Measurements from ENCODE around the gene CPED1. TPM values are rescaled to one million over a fixed set of nuclear protein-coding genes. Genes with fewer than 3 reads are reported as not detected.

CPED1 gene
- total RNA-seq, 1 donor from 2014 or later: 0.26 TPM

DNA sequence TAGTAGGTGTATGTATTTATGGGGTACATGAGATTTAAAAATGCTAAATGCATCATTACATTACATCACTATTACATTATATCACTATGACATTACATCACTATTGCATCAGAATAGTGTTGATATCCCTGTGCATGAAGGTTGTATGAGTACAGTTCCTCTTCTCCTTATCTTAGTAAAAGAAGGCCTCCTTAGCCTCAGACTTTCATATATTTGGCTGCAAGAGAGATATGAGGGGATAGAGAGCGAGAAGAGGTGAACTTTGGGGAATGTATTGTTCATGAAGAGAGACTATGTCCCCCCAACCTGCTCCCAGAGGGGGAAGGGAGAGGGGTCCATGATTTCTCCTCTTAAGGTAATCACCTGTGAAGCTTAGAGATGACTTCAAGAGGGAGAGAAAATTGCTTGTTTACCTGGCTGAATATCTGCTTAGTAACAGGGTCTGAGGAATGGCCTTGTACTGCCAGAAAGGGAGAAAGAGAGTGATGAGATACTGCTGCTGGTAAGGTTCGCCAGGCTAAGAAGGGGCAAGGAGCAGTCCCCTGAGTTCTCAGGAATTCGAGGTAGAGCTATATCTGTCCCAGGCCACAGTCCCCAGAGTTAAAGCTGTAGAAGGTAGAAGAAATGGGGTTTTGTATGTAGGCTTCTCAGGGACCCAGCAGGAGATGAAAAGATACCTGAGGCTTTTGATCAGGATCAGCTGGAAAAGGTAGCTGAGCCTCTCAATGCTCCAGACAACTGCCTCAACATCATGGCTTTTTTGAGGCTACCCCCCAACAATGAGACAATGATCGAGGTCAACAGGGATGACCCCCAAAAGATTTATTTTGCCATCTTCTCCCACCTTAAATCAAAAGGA is 171.9 kb downstream of the CPED1 start:
- TF ChIP-seq, protein P1, sequence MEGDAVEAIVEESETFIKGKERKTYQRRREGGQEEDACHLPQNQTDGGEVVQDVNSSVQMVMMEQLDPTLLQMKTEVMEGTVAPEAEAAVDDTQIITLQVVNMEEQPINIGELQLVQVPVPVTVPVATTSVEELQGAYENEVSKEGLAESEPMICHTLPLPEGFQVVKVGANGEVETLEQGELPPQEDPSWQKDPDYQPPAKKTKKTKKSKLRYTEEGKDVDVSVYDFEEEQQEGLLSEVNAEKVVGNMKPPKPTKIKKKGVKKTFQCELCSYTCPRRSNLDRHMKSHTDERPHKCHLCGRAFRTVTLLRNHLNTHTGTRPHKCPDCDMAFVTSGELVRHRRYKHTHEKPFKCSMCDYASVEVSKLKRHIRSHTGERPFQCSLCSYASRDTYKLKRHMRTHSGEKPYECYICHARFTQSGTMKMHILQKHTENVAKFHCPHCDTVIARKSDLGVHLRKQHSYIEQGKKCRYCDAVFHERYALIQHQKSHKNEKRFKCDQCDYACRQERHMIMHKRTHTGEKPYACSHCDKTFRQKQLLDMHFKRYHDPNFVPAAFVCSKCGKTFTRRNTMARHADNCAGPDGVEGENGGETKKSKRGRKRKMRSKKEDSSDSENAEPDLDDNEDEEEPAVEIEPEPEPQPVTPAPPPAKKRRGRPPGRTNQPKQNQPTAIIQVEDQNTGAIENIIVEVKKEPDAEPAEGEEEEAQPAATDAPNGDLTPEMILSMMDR (IDR thresholded peaks at IDR 0.05; ENCODE audit: insufficient read depth, low read length, severe bottlenecking): no peak
- Histone ChIP-seq H3K4me3 (ENCODE audit: low read depth, low read length) (no peak overlapping the region), H3K27me3 (ENCODE audit: control insufficient read depth, insufficient read depth, low read length) (no peaks in the 10 kb centered on the region), H3K36me3 (ENCODE audit: control insufficient read depth, insufficient read depth, low read length) (no peaks in the 10 kb centered on the region)
- DNase-seq (ENCODE audit: low read depth) (no peak), FAIRE-seq (no peak)

DNA sequence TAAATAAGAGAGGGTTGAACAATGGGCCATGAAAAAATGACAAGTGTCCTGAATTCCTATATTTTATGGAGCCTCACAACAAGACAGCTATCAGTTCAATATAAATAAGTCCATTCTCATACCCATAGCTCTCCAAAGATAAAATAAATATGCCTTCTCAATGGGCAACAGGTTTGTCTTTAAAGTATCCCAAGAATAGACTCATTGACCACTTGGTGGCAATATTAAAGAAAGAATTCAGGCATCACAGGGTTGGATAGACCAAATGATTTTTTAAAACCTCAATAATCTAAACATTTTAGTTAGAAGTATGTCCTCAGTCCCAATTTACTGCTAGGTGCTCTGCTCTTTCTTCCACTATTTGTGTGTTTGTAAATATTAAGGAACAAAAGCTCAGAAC is 175.2 kb downstream of the CPED1 start:
- H3K27me3 ChIP-seq (ENCODE audit: control insufficient read depth, insufficient read depth, low read length): no peaks in the 10 kb centered on the region
- FAIRE-seq: no peak
- no peak for DNase-seq (ENCODE audit: low read depth)
- no peaks in the 10 kb centered on the region for H3K36me3 ChIP-seq (ENCODE audit: control insufficient read depth, insufficient read depth, low read length)
- H3K4me3 ChIP-seq (ENCODE audit: low read depth, low read length): no peak overlapping the region
- TF ChIP-seq, protein P1 (IDR thresholded peaks at IDR 0.05; ENCODE audit: insufficient read depth, low read length, severe bottlenecking): no peak

DNA sequence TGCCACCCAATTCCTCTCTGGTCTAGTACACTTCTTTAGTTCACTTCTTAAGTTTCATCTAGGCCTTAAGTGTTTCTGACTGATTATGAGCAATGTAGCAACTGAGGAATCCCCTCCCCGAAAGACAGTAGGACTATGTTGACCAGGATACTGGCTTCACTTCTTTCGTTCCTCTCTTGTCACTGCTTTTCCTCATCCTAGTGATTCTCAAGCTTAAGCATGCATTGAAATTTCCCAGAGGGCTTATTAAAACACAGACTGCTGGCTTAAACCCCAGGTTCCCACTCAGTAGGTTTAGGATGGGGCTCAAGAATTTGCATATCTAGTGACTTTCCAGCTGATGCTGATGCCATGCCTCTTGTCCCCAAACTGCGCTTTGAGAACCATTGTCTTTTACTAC is 175.7 kb downstream of the CPED1 start:
- no peaks in the 10 kb centered on the region for H3K27me3 ChIP-seq (ENCODE audit: control insufficient read depth, insufficient read depth, low read length)
- DNase-seq (ENCODE audit: low read depth) (no peak), FAIRE-seq (no peak)
- no peaks in the 10 kb centered on the region for H3K36me3 ChIP-seq (ENCODE audit: control insufficient read depth, insufficient read depth, low read length)
- no peak overlapping the region for H3K4me3 ChIP-seq (ENCODE audit: low read depth, low read length)
- TF ChIP-seq, protein P1 (IDR thresholded peaks at IDR 0.05; ENCODE audit: insufficient read depth, low read length, severe bottlenecking): no peak

DNA sequence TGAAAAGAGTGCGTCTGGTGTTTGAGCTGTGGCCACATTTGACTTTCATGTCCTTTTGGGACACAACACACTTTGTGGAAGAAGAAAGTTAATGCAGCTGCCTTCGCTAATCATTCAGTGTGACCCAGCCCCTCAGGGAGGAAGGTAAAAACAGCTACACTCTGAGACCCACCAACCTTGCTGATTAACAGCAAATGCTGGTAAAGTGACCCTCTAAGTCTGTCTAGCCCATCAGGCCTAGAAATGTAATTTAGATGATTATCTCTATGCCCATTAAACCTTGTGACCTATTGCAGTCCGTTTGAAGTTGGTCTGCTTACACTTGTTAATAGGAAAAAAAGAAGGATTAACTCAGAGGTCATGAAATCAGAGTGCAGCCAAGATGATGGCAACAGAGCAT is 178.4 kb downstream of the CPED1 start:
- H3K4me3 ChIP-seq (ENCODE audit: low read depth, low read length): no peak overlapping the region
- no peaks in the 10 kb centered on the region for H3K27me3 ChIP-seq (ENCODE audit: control insufficient read depth, insufficient read depth, low read length)
- TF ChIP-seq, protein P1 (IDR thresholded peaks at IDR 0.05; ENCODE audit: insufficient read depth, low read length, severe bottlenecking): no peak
- no peak for FAIRE-seq
- no peak for DNase-seq (ENCODE audit: low read depth)
- H3K36me3 ChIP-seq (ENCODE audit: control insufficient read depth, insufficient read depth, low read length): no peaks in the 10 kb centered on the region

DNA sequence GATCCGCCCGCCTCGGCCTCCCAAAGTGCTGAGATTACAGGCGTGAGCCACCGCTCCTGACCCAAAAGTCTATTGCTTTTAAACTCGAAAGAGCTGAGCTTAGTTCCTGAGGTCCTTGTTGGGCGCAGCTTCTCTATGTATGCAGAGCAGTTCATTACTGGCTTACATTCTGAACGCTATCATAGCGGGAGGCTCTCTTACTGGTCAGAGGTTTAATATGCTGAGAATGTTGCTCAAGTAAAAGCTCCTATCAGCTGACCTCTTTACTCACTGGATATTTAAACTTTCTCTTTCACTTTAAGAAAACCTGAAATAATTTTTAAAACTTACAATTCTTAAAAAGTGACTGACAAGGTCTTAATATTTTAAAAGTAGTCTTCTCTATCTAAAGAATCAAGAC is 179.5 kb downstream of the CPED1 start:
- TF ChIP-seq, protein P1 (IDR thresholded peaks at IDR 0.05; ENCODE audit: insufficient read depth, low read length, severe bottlenecking): no peak
- Histone ChIP-seq H3K4me3 (ENCODE audit: low read depth, low read length) (no peak overlapping the region), H3K36me3 (ENCODE audit: control insufficient read depth, insufficient read depth, low read length) (no peaks in the 10 kb centered on the region), H3K27me3 (ENCODE audit: control insufficient read depth, insufficient read depth, low read length) (no peaks in the 10 kb centered on the region)
- FAIRE-seq (no peak), DNase-seq (ENCODE audit: low read depth) (no peak)

DNA sequence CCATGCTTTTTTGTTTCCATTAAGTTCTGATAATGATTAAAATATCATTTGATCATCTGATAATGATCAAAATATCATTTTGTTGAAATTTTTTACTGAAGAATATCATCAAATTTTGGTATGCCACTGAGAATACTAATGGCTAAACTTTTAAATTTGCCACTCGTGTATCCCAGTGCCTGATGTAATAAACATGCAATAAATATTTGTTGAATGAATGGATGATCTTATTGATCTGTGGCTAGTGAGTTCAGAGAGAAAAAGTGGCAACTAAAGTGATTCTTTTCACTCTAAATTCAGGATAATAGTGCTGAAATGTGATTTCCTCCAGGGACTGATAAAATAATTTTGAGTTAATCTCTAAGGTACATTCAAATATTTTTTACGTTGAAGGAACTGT is 181.0 kb downstream of the CPED1 start:
- FAIRE-seq (no peak), DNase-seq (ENCODE audit: low read depth) (no peak)
- no peaks in the 10 kb centered on the region for H3K36me3 ChIP-seq (ENCODE audit: control insufficient read depth, insufficient read depth, low read length)
- no peak overlapping the region for H3K4me3 ChIP-seq (ENCODE audit: low read depth, low read length)
- TF ChIP-seq, protein P1 (IDR thresholded peaks at IDR 0.05; ENCODE audit: insufficient read depth, low read length, severe bottlenecking): no peak
- H3K27me3 ChIP-seq (ENCODE audit: control insufficient read depth, insufficient read depth, low read length): no peaks in the 10 kb centered on the region
